SK-N-SH (cell line): ENCODE results near the gene POLN. TPM values are rescaled to one million over a fixed set of nuclear protein-coding genes. Genes with fewer than 3 reads are reported as not detected.

ENCODE experiments used
- CTCF ChIA-PET: fragments of 300-600, 350-600 bp; formaldehyde crosslinking; extraction: SDS; loops from one replicate; lab custom pipeline; 2021; lab: Yijun Ruan, JAX
- POLR2A ChIA-PET: fragments of 350-600 bp; sonication (Branson Sonifier 250); formaldehyde crosslinking; extraction: SDS; loops from one replicate; lab custom pipeline; 2020; ENCODE audit warnings: antibody characterized with exemption, inconsistent platforms; lab: Yijun Ruan, JAX
- DNase-seq: peaks from one replicate; pipeline ENCODE4 v3.0.0; 2012
- H2AFZ ChIP-seq: fragments of 200-600 bp; sonication (generic); 2 replicates; pipeline ENCODE4 v1.8.1; 2016; ENCODE audit warnings: antibody characterized with exemption, mild to moderate bottlenecking, low read depth
- H3F3A ChIP-seq: fragments of 200-600 bp; sonication (generic); replicated peaks from 2 replicates; pipeline ENCODE3; 2016; ENCODE audit warnings: antibody characterized with exemption, mild to moderate bottlenecking; ENCODE audit not compliant: insufficient read depth
- H3K27ac ChIP-seq, 2 experiments: fragments of 200-500 bp in 1 of 2; fragments of 200-600 bp in 1 of 2; sonication (Bioruptor generic) in 1 of 2; sonication (generic), shearing (Covaris generic) in 1 of 2; 2 replicates each; pipeline versions ENCODE4 v1.5.1 to v1.6.1; 2014 to 2016; ENCODE audit warnings: low read depth in 2 of 2, inconsistent platforms in 1 of 2, low read length in 1 of 2, mild to moderate bottlenecking in 1 of 2, mixed read lengths in 1 of 2
- H3K27me3 ChIP-seq: fragments of 200-600 bp; sonication (generic), shearing (Covaris generic); 2 replicates; pipeline ENCODE4 v1.6.1; 2016; ENCODE audit warnings: mixed run types; ENCODE audit not compliant: insufficient read depth
- H3K36me3 ChIP-seq, 2 experiments: fragments of 200-500 bp in 1 of 2; fragments of 200-600 bp in 1 of 2; sonication (Bioruptor generic) in 1 of 2; sonication (generic) in 1 of 2; replicated peaks in 1 of 2; 2 replicates each; pipeline versions ENCODE3 to v1.5.1; 2014 to 2016; ENCODE audit warnings: low read length in 1 of 2, mild to moderate bottlenecking in 1 of 2; ENCODE audit not compliant: insufficient read depth in 2 of 2, control insufficient read depth in 1 of 2
- H3K4me1 ChIP-seq, 2 experiments: fragments of 200-500 bp in 1 of 2; fragments of 200-600 bp in 1 of 2; sonication (Bioruptor generic) in 1 of 2; sonication (generic), shearing (Covaris generic) in 1 of 2; 2 replicates each; pipeline versions ENCODE4 v1.5.1 to v1.6.1; 2014 to 2016; ENCODE audit warnings: low read depth in 1 of 2, low read length in 1 of 2, mixed run types in 1 of 2; ENCODE audit not compliant: insufficient read depth in 2 of 2, control insufficient read depth in 1 of 2
- H3K4me2 ChIP-seq: fragments of 200-600 bp; sonication (generic), shearing (Covaris generic); 2 replicates; pipeline ENCODE4 v1.6.1; 2017; ENCODE audit warnings: mixed run types
- H3K4me3 ChIP-seq, 2 experiments: fragments of 200-500 bp in 1 of 2; fragments of 200-600 bp in 1 of 2; sonication (Bioruptor generic) in 1 of 2; sonication (generic), shearing (Covaris generic) in 1 of 2; 2 replicates each; pipeline versions ENCODE4 v1.5.1 to v1.8.1; 2014 to 2016; ENCODE audit warnings: low read depth in 2 of 2, inconsistent platforms in 1 of 2, low read length in 1 of 2, mild to moderate bottlenecking in 1 of 2, mixed read lengths in 1 of 2, moderate library complexity in 1 of 2
- H3K79me2 ChIP-seq: fragments of 200-600 bp; sonication (generic); 2 replicates; pipeline ENCODE4 v1.8.1; 2017; ENCODE audit warnings: mild to moderate bottlenecking; ENCODE audit not compliant: insufficient read depth
- H3K9ac ChIP-seq: fragments of 200-600 bp; sonication (generic); 2 replicates; pipeline ENCODE4 v1.6.1; 2017; ENCODE audit warnings: mixed run types
- H3K9me2 ChIP-seq: fragments of 200-600 bp; sonication (generic); 2 replicates; pipeline ENCODE4 v1.6.1; 2017; ENCODE audit warnings: mixed run types
- H3K9me3 ChIP-seq: fragments of 200-600 bp; sonication (generic); 2 replicates; pipeline ENCODE4 v1.6.1; 2017; ENCODE audit warnings: mixed run types, mild to moderate bottlenecking, moderate library complexity
- H4K20me1 ChIP-seq: fragments of 200-600 bp; sonication (generic); 2 replicates; pipeline ENCODE4 v1.6.1; 2017; ENCODE audit warnings: mild to moderate bottlenecking, mixed run types; ENCODE audit not compliant: insufficient read depth
- ELF1 ChIP-seq: IDR thresholded peaks from 2 replicates; pipeline ENCODE4 v1.4.0; 2012
- EP300 ChIP-seq, 2 experiments: IDR thresholded peaks; 2 replicates each; pipeline versions ENCODE4 v1.4.0 to v1.6.1; 2012; ENCODE audit warnings: borderline replicate concordance in 1 of 2, low read depth in 1 of 2, low read length in 1 of 2
- FOXJ3 ChIP-seq: sonication (generic); formaldehyde crosslinking; IDR thresholded peaks from 2 replicates; pipeline ENCODE4 v1.5.1; 2020; ENCODE audit warnings: mild to moderate bottlenecking, missing genetic modification reagents
- FOXM1 ChIP-seq: IDR thresholded peaks from 2 replicates; pipeline ENCODE4 v1.4.0; 2012; ENCODE audit warnings: low read depth, mild to moderate bottlenecking
- GABPA ChIP-seq: IDR thresholded peaks from 2 replicates; pipeline ENCODE4 v1.4.0; 2012; ENCODE audit warnings: low read depth, mild to moderate bottlenecking
- MXI1 ChIP-seq: IDR thresholded peaks from 2 replicates; pipeline ENCODE4 v1.6.1; 2012; ENCODE audit warnings: mild to moderate bottlenecking, low read depth, low read length, improper control_type of control experiment
- NRF1 ChIP-seq: IDR thresholded peaks from 2 replicates; pipeline ENCODE4 v1.6.1; 2012; ENCODE audit warnings: low read depth, mild to moderate bottlenecking, low read length
- RCOR1 ChIP-seq: fragments of 150-350 bp; IDR thresholded peaks from 2 replicates; pipeline ENCODE4 v1.6.1; 2017; ENCODE audit warnings: antibody characterized with exemption, low read length
- RXRA ChIP-seq: IDR thresholded peaks from 2 replicates; pipeline ENCODE4 v1.4.0; 2012; ENCODE audit warnings: low read depth, mild to moderate bottlenecking, borderline replicate concordance
- SMC3 ChIP-seq: IDR thresholded peaks from 2 replicates; pipeline ENCODE4 v1.6.1; 2012; ENCODE audit warnings: low read depth, low read length, improper control_type of control experiment
- TEAD4 ChIP-seq: IDR thresholded peaks from 2 replicates; pipeline ENCODE4 v1.4.0; 2012; ENCODE audit warnings: mild to moderate bottlenecking, borderline replicate concordance; ENCODE audit not compliant: insufficient read depth
- WGBS: methylation state at CpG from one replicate; pipeline ENCODE4 v1.1.6; 2017; ENCODE audit warnings: low lambda C conversion rate; 5-methylcytosine and 5-hydroxymethylcytosine counted together
- polyA plus RNA-seq, 3 experiments: library from polyadenylated mRNA; depleted of rRNA; stranded (reverse); fragments of >200 nt; gene quantifications; 2 replicates each; pipeline ENCODE4 v1.2.3, GENCODE V29; 2012
- TF ChIP-seq, protein P1 (sequence below): IDR thresholded peaks from 2 replicates; pipeline ENCODE4 v1.4.0; 2012; ENCODE audit warnings: low read depth, borderline replicate concordance
- TF ChIP-seq, protein P2 (sequence below): fragments of 150-350 bp; IDR thresholded peaks from 2 replicates; pipeline ENCODE4 v1.6.1; 2017; ENCODE audit warnings: antibody characterized with exemption, low read length, low read depth, borderline replicate concordance
- TF ChIP-seq, protein P3 (sequence below): IDR thresholded peaks from 2 replicates; pipeline ENCODE4 v1.6.1; 2012; ENCODE audit warnings: mild to moderate bottlenecking, low read depth, low read length, moderate library complexity

The POLN gene
- polyA plus RNA-seq, 1 of the 3 experiments (the other 2 are of a cell fraction) = 0.67 TPM

DNA sequence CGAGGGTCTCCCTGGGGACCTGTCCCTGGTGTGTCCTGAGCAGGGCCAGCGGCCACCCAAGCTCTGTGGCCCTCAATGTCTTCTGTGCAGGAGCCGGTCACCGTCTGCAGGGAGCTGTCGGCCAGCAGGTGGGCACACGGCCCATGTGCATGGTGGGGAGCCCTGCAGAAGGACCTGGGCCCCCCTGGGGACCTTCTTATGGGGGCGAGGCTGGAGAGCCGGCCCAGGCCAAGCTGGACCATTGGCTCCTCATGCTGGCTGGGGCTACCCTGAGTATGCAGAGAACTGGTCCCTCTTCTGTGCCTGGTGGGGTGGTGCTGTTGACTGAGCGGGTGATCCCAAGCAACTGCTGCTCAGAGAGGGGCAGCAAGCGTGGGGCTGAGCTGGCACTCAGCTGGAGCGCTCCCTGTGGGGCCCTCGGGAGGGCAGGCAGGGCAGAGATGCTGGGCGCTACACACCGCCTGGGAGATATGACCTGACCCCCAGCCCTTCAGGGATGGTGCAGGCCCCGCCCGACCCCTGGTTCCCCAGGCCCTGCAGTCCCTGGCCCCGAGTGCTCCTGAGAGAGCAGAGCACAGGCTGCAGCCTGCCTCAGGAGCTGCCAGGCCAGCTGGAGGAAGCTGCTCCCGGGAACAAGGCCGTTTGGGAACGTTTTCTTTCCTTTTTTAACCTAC, 168.0 kb downstream of the POLN start:
- H3K4me1 ChIP-seq = no peaks in the 10 kb centered on the region; a peak in 1 of 4 replicates
- no peaks in the 10 kb centered on the region for H3K79me2 ChIP-seq
- POLR2A ChIA-PET = interaction anchor here (1.5 to 1.7 kb wide), 2 partner anchors 10 to 13 kb away, joined by 3 to 4 read pairs; no protein-coding TSS in a partner anchor
- no peaks in the 10 kb centered on the region for H3K9me3 ChIP-seq
- no peaks in the 10 kb centered on the region for H3K9me2 ChIP-seq
- H3K27me3 ChIP-seq = no peaks in the 10 kb centered on the region
- no peaks in the 10 kb centered on the region for H4K20me1 ChIP-seq
- peak; percentile 38 for DNase-seq
- no peaks in the 10 kb centered on the region for H3F3A ChIP-seq
- H3K4me2 ChIP-seq = no peak overlapping the region
- no peaks in the 10 kb centered on the region for H3K36me3 ChIP-seq
- no peak overlapping the region for H3K27ac ChIP-seq
- no peak overlapping the region for H3K4me3 ChIP-seq
- CTCF ChIA-PET = no interaction called here
- H3K9ac ChIP-seq = no peak overlapping the region
- no peak overlapping the region for H2AFZ ChIP-seq
- WGBS = 34% methylated on average over 7 of the region's 20 CpGs
- TF ChIP-seq, protein P1, sequence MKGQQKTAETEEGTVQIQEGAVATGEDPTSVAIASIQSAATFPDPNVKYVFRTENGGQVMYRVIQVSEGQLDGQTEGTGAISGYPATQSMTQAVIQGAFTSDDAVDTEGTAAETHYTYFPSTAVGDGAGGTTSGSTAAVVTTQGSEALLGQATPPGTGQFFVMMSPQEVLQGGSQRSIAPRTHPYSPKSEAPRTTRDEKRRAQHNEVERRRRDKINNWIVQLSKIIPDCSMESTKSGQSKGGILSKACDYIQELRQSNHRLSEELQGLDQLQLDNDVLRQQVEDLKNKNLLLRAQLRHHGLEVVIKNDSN = no peak
- TF ChIP-seq NRF1 (no peak), RXRA (no peak), ELF1 (no peak), TEAD4 (no peak)

DNA sequence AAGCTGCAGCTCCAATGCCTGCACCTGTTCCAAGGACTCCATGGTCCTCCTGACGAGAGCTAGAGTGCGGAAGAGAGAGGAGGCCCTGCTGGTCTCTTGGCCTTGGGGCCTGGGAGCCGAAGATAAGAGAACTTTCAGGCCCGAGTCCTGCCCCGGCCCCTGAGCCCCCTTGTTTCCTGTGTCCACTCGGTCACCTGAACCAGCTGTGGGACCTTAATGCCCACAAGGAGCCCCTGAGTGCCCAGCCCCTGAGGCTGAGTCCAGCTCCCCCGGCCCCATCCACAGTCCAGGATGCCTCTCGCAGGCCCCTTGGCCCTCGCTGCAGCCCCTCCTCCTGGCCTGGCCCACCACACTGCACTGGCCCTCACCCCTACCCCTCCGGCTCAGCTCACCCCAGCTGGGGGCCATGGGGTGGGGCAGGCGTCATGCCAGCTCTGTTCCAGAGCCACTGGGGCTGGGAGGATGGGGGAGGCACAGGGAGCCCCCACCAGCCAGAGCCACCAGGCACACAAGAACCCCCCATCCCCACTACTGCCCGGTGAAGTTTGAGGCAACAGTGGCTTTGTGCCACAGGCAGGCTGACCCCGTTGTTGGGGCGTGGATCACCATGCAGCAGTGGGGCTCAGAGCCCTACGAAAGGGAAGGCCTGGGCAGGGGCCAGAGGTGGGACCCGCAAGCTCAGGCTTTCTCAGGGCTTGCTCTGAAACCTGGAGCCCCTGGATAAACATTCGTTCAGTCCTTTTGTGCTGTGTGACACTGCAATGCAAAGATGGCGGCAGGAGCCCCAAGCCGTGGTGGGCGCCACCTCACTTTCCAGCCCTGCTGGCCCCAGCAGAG, 168.7 kb downstream of the POLN start:
- DNase-seq = peak; percentile 33
- no peaks in the 10 kb centered on the region for H3K9me2 ChIP-seq
- POLR2A ChIA-PET = interaction anchor here (1.5 to 1.7 kb wide), 2 partner anchors 10 to 12 kb away, joined by 3 to 4 read pairs; no protein-coding TSS in a partner anchor
- no peaks in the 10 kb centered on the region; a peak in 1 of 4 replicates for H3K4me1 ChIP-seq
- no peak overlapping the region for H3K4me2 ChIP-seq
- no peak overlapping the region for H3K4me3 ChIP-seq
- no peaks in the 10 kb centered on the region for H3K27me3 ChIP-seq
- TF ChIP-seq FOXM1 (no peak), SMC3 (no peak), EP300 (IDR thresholded peaks at IDR 0.05; ENCODE audit: borderline replicate concordance in 1 of 2, low read depth in 1 of 2, low read length in 1 of 2) (no peak), MXI1 (no peak), TEAD4 (no peak), RCOR1 (no peak), FOXJ3 (CRISPR knock-in tag) (no peak), GABPA (no peak)
- TF ChIP-seq, protein P2, sequence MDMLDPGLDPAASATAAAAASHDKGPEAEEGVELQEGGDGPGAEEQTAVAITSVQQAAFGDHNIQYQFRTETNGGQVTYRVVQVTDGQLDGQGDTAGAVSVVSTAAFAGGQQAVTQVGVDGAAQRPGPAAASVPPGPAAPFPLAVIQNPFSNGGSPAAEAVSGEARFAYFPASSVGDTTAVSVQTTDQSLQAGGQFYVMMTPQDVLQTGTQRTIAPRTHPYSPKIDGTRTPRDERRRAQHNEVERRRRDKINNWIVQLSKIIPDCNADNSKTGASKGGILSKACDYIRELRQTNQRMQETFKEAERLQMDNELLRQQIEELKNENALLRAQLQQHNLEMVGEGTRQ = no peak
- TF ChIP-seq, protein P3, sequence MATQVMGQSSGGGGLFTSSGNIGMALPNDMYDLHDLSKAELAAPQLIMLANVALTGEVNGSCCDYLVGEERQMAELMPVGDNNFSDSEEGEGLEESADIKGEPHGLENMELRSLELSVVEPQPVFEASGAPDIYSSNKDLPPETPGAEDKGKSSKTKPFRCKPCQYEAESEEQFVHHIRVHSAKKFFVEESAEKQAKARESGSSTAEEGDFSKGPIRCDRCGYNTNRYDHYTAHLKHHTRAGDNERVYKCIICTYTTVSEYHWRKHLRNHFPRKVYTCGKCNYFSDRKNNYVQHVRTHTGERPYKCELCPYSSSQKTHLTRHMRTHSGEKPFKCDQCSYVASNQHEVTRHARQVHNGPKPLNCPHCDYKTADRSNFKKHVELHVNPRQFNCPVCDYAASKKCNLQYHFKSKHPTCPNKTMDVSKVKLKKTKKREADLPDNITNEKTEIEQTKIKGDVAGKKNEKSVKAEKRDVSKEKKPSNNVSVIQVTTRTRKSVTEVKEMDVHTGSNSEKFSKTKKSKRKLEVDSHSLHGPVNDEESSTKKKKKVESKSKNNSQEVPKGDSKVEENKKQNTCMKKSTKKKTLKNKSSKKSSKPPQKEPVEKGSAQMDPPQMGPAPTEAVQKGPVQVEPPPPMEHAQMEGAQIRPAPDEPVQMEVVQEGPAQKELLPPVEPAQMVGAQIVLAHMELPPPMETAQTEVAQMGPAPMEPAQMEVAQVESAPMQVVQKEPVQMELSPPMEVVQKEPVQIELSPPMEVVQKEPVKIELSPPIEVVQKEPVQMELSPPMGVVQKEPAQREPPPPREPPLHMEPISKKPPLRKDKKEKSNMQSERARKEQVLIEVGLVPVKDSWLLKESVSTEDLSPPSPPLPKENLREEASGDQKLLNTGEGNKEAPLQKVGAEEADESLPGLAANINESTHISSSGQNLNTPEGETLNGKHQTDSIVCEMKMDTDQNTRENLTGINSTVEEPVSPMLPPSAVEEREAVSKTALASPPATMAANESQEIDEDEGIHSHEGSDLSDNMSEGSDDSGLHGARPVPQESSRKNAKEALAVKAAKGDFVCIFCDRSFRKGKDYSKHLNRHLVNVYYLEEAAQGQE = no peak
- H3K9ac ChIP-seq = no peak overlapping the region
- H3K79me2 ChIP-seq = no peaks in the 10 kb centered on the region
- no peak overlapping the region for H3K27ac ChIP-seq
- no peaks in the 10 kb centered on the region for H3K9me3 ChIP-seq
- no peaks in the 10 kb centered on the region for H3F3A ChIP-seq
- no peaks in the 10 kb centered on the region for H3K36me3 ChIP-seq
- no peaks in the 10 kb centered on the region for H4K20me1 ChIP-seq
- CTCF ChIA-PET = no interaction called here
- WGBS = 42% methylated on average over 8 of the region's 20 CpGs
- no peak overlapping the region for H2AFZ ChIP-seq
